T-cell (primary cell): Measurements from ENCODE around the gene NYNRIN. TPM values are rescaled to one million over a fixed set of nuclear protein-coding genes. Genes with fewer than 3 reads are reported as not detected.

Experiments
- ATAC-seq, 4 experiments: fragments of 200-7000 bp in 3 of 4; fragments of 150-1000 bp in 1 of 4; cut with Tn5 transposase; replicated peaks in 1 of 4; 1 replicate in 3 of 4; 2 replicates in 1 of 4; pipeline ENCODE4 v1.10.0; 2021; ENCODE audit warnings: moderate library complexity in 3 of 4, mild to moderate bottlenecking in 2 of 4, moderate number of reproducible peaks in 1 of 4
- CTCF ChIA-PET, 2 donors: fragments of 300-600 bp; sonication (Branson Sonifier 250); formaldehyde crosslinking; loops; one replicate each; lab custom pipeline; 2022; ENCODE audit warnings: antibody characterized with exemption in 2 of 2; lab: Charles Lee
- POLR2A ChIA-PET, 2 donors: fragments of 300-600 bp; sonication (Branson Sonifier 250); formaldehyde crosslinking; loops; one replicate each; lab custom pipeline; 2022; ENCODE audit warnings: antibody characterized with exemption in 2 of 2; lab: Charles Lee
- DNase-seq, 35 experiments: peaks; one replicate each; pipeline versions ENCODE4 v3.0.0 to v3.0.0-alpha.2; 2013 to 2023
- H3K27ac ChIP-seq: one replicate; pipeline ENCODE4 v1.5.1; 2013; ENCODE audit warnings: low read length
- H3K27me3 ChIP-seq, 2 experiments: replicated peaks in 1 of 2; 1 replicate in 1 of 2; 2 replicates in 1 of 2; pipeline versions ENCODE4 v1.6.1 to v1.7.0; 2013; ENCODE audit warnings: low read length in 1 of 2, mixed read lengths in 1 of 2; ENCODE audit not compliant: control insufficient read depth in 2 of 2, insufficient read depth in 2 of 2; ENCODE audit errors: extremely low read depth in 1 of 2
- H3K36me3 ChIP-seq, 2 donors: 1 replicate in 1 of 2; 2 replicates in 1 of 2; pipeline versions ENCODE4 v1.6.1 to v1.7.0; 2013; ENCODE audit warnings: low read length in 1 of 2; ENCODE audit not compliant: control insufficient read depth in 2 of 2, insufficient read depth in 1 of 2; ENCODE audit errors: extremely low read depth in 1 of 2
- H3K4me1 ChIP-seq, 2 experiments: 1 replicate in 1 of 2; 2 replicates in 1 of 2; pipeline versions ENCODE4 v1.6.1 to v1.7.0; 2013; ENCODE audit warnings: low read length in 2 of 2, mixed read lengths in 1 of 2; ENCODE audit not compliant: insufficient read depth in 2 of 2, control insufficient read depth in 1 of 2; ENCODE audit errors: extremely low read depth in 1 of 2
- H3K4me3 ChIP-seq, 2 donors: 1 replicate in 1 of 2; 2 replicates in 1 of 2; pipeline versions ENCODE4 v1.5.1 to v1.7.0; 2013; ENCODE audit warnings: mild to moderate bottlenecking in 2 of 2, low read length in 1 of 2, moderate library complexity in 1 of 2; ENCODE audit not compliant: control insufficient read depth in 1 of 2; ENCODE audit errors: extremely low read depth in 1 of 2
- H3K9me3 ChIP-seq: 2 replicates; pipeline ENCODE4 v1.7.0; 2013
- H3K27ac Mint-ChIP-seq, 2 donors: one replicate each; pipeline ENCODE4 v1.8.0; 2020 to 2021; ENCODE audit warnings: mild to moderate bottlenecking in 2 of 2, mixed read lengths in 2 of 2
- H3K27me3 Mint-ChIP-seq, 2 donors: one replicate each; pipeline ENCODE4 v1.8.0; 2021 to 2022; ENCODE audit warnings: mixed read lengths in 2 of 2
- H3K36me3 Mint-ChIP-seq: one replicate; pipeline ENCODE4 v1.8.0; 2021; ENCODE audit warnings: mixed read lengths
- H3K4me1 Mint-ChIP-seq, 3 donors: one replicate each; pipeline ENCODE4 v1.8.0; 2020 to 2022; ENCODE audit warnings: mixed read lengths in 3 of 3, mild to moderate bottlenecking in 1 of 3
- H3K4me3 Mint-ChIP-seq, 3 donors: one replicate each; pipeline ENCODE4 v1.8.0; 2020 to 2022; ENCODE audit warnings: mild to moderate bottlenecking in 3 of 3, mixed read lengths in 3 of 3, moderate library complexity in 3 of 3
- H3K9me3 Mint-ChIP-seq, 3 donors: one replicate each; pipeline ENCODE4 v1.8.0; 2020 to 2022; ENCODE audit warnings: mixed read lengths in 3 of 3
- WGBS: methylation state at CpG from one replicate; pipeline ENCODE4 v1.1.5; 2013; ENCODE audit warnings: missing lambda C conversion rate; ENCODE audit not compliant: insufficient coverage; 5-methylcytosine and 5-hydroxymethylcytosine counted together
- total RNA-seq, 35 experiments: library from RNA in 6 of 35; stranded (reverse) in 6 of 35; fragments of 120-200 nt in 1 of 35; gene quantifications; one replicate each; pipeline versions ENCODE4 v1.2.1 to v1.2.4 and lab custom pipeline; 2013 to 2026

The NYNRIN gene
- total RNA-seq, 5 donors from 2014 or later (not counting 1 experiment from before 2014, with no cell fraction given) = 0.28 to 0.95 (median 0.61) TPM

GRCh38 chr14:24364841-24365240 is 34.0 kb upstream of the NYNRIN start:
- peaks cover 6% of the 10 kb centered on the region for H3K36me3 Mint-ChIP-seq
- Histone ChIP-seq H3K27me3 (peaks cover 0 to 57% of the 10 kb centered on the region in 2 experiments), H3K4me3 (no peak overlapping the region), H3K4me1 (peaks cover 4 to 36% of the 10 kb centered on the region in 2 experiments), H3K9me3 (no peaks in the 10 kb centered on the region), H3K27ac (no peak overlapping the region), H3K36me3 (no peaks in the 10 kb centered on the region)
- no peak for DNase-seq
- H3K27me3 Mint-ChIP-seq = peaks cover 44 to 55% of the 10 kb centered on the region in 2 donors
- peaks cover 0 to under 1% (median 0%) of the 10 kb centered on the region in 3 donors for H3K9me3 Mint-ChIP-seq
- 80% methylated on average over 1 of the region's 1 CpG for WGBS
- CTCF ChIA-PET = interaction anchor here in 1 of 2 donors (1.0 kb wide), 1 partner anchor 72 kb away, joined by 5 read pairs; no protein-coding TSS in a partner anchor
- no peak overlapping the region for H3K4me3 Mint-ChIP-seq
- H3K4me1 Mint-ChIP-seq = peaks cover 29 to 35% (median 35%) of the 10 kb centered on the region in 3 donors
- POLR2A ChIA-PET = no interaction called here
- ATAC-seq = no peak
- H3K27ac Mint-ChIP-seq = no peak overlapping the region

- ATAC-seq = peak; percentile 72 to 74 (median 73)
- POLR2A ChIA-PET = no interaction called here
- DNase-seq = peak in 31 of 35 experiments; percentile 23 to 74 (median 42)
- Histone ChIP-seq H3K36me3 (no peaks in the 10 kb centered on the region), H3K9me3 (no peaks in the 10 kb centered on the region), H3K27ac (no peak overlapping the region), H3K27me3 (peaks cover 0 to 63% of the 10 kb centered on the region in 2 experiments), H3K4me1 (peaks cover 4 to 36% of the 10 kb centered on the region in 2 experiments), H3K4me3 (peak overlapping the region in 1 of 2 donors; percentile 71)
- Mint-ChIP-seq H3K36me3 (no peaks in the 10 kb centered on the region), H3K27me3 (peaks cover 43 to 51% of the 10 kb centered on the region in 2 donors), H3K4me3 (peak overlapping the region; percentile 62 to 79 (median 65)), H3K27ac (peak overlapping the region in 1 of 2 donors; percentile 49), H3K9me3 (no peaks in the 10 kb centered on the region), H3K4me1 (peaks cover 29 to 35% (median 35%) of the 10 kb centered on the region in 3 donors)
- CTCF ChIA-PET = interaction anchor here in 1 of 2 donors (0.6 to 1.4 kb wide), 5 partner anchors 14 to 71 kb away, joined by 3 to 7 read pairs (median 3); partner anchors contain the start of gene KHNYN
- 14% methylated on average over 18 of the region's 28 CpGs for WGBS
These were observed 33.0 kb upstream of the NYNRIN start for GRCh38 chr14:24365600-24366412.

GRCh38 chr14:24366413-24366720 is 32.4 kb upstream of the NYNRIN start:
- no peak overlapping the region for H3K27ac Mint-ChIP-seq
- H3K27me3 ChIP-seq = peaks cover 0 to 63% of the 10 kb centered on the region in 2 experiments
- peaks cover 29 to 35% (median 35%) of the 10 kb centered on the region in 3 donors for H3K4me1 Mint-ChIP-seq
- ChIA-PET CTCF (interaction anchor here in 1 of 2 donors (0.6 to 1.4 kb wide), 5 partner anchors 14 to 743 kb away, joined by 3 to 7 read pairs (median 3); partner anchors contain the start of gene KHNYN), POLR2A (interaction anchor here in 1 of 2 donors (0.6 kb wide), 1 partner anchor 1045 kb away, joined by 3 read pairs; the partner anchor contains the start of gene PABPN1)
- H3K27me3 Mint-ChIP-seq = peaks cover 43 to 50% of the 10 kb centered on the region in 2 donors
- peak overlapping the region; percentile 17 to 71 for H3K4me3 ChIP-seq
- no peak overlapping the region for H3K27ac ChIP-seq
- ATAC-seq = peak in 3 of 4 experiments; percentile 2 to 25 (median 24)
- no peaks in the 10 kb centered on the region for H3K36me3 ChIP-seq
- peak in 2 of 35 experiments; percentile 4 to 7 for DNase-seq
- H3K9me3 Mint-ChIP-seq = no peaks in the 10 kb centered on the region
- H3K9me3 ChIP-seq = no peaks in the 10 kb centered on the region
- H3K36me3 Mint-ChIP-seq = no peaks in the 10 kb centered on the region
- 5% methylated on average over 6 of the region's 16 CpGs for WGBS
- H3K4me3 Mint-ChIP-seq = peak overlapping the region in 2 of 3 donors; percentile 21 to 79
- peaks cover 4 to 36% of the 10 kb centered on the region in 2 experiments for H3K4me1 ChIP-seq

- Histone ChIP-seq H3K27ac (no peak overlapping the region), H3K27me3 (peaks cover 0 to 63% of the 10 kb centered on the region in 2 experiments), H3K36me3 (no peaks in the 10 kb centered on the region), H3K4me1 (peaks cover 4 to 36% of the 10 kb centered on the region in 2 experiments), H3K4me3 (peak overlapping the region; percentile 17 to 71), H3K9me3 (no peaks in the 10 kb centered on the region)
- Mint-ChIP-seq H3K27ac (no peak overlapping the region), H3K27me3 (peaks cover 38 to 45% of the 10 kb centered on the region in 2 donors), H3K9me3 (no peaks in the 10 kb centered on the region), H3K36me3 (no peaks in the 10 kb centered on the region), H3K4me1 (peaks cover 29 to 35% (median 35%) of the 10 kb centered on the region in 3 donors), H3K4me3 (peak overlapping the region; percentile 65 to 79 (median 66))
- peak in 3 of 4 experiments; percentile 17 to 36 (median 25) for ATAC-seq
- POLR2A ChIA-PET = interaction anchor here in 1 of 2 donors (0.6 kb wide), 1 partner anchor 1046 kb away, joined by 3 read pairs; the partner anchor contains the start of gene PABPN1
- DNase-seq = peak in 9 of 35 experiments; percentile 2 to 36 (median 14)
- 29% methylated on average over 7 of the region's 40 CpGs for WGBS
- CTCF ChIA-PET = interaction anchor here in 1 of 2 donors (0.7 to 1.4 kb wide), 3 partner anchors 63 to 744 kb away, joined by 3 to 7 read pairs (median 3); partner anchors contain the start of gene KHNYN
These were observed 31.9 kb upstream of the NYNRIN start for GRCh38 chr14:24366721-24367513.

GRCh38 chr14:24367514-24368211 is 31.1 kb upstream of the NYNRIN start, which contains the start of gene NFATC4:
NFATC4 (plus strand) TSS chr14:24368184; CDS start chr14:24368341, 157 bp downstream.
- Mint-ChIP-seq H3K27me3 (peaks cover 38 to 40% of the 10 kb centered on the region in 2 donors), H3K27ac (no peak within 1 kb of the TSS), H3K9me3 (no peaks in the 10 kb centered on the region), H3K4me3 (peak within 1 kb of the TSS; percentile 65 to 79 (median 66)), H3K36me3 (no peaks in the 10 kb centered on the region), H3K4me1 (peaks cover 29 to 35% (median 35%) of the 10 kb centered on the region in 3 donors)
- ChIA-PET CTCF (no interaction called here), POLR2A (no interaction called here)
- H3K4me3 ChIP-seq = peak within 1 kb of the TSS in 1 of 2 donors; percentile 71
- H3K36me3 ChIP-seq = no peaks in the 10 kb centered on the region
- WGBS = 32% methylated on average over 10 of the region's 21 CpGs
- no peak for ATAC-seq
- peaks cover 4 to 36% of the 10 kb centered on the region in 2 experiments for H3K4me1 ChIP-seq
- H3K27me3 ChIP-seq = peaks cover 0 to 61% of the 10 kb centered on the region in 2 experiments
- no peaks in the 10 kb centered on the region for H3K9me3 ChIP-seq
- peak in 1 of 35 experiments; percentile 10 for DNase-seq
- no peak within 1 kb of the TSS for H3K27ac ChIP-seq
